Vagina (tissue), 2 donors: ENCODE measurements around the gene CTNNBL1. TPM values are rescaled to one million over a fixed set of nuclear protein-coding genes. Genes with fewer than 3 reads are reported as not detected.

Experiments used
- DNase-seq, 2 donors: peaks; one replicate each; pipeline ENCODE4 v3.0.0-alpha.2; 2017; ENCODE audit errors: extremely low spot score in 2 of 2
- H3K27ac ChIP-seq: fragments of 200-600 bp; sonication (generic); one replicate; pipeline ENCODE4 v1.5.1; 2019
- H3K27me3 ChIP-seq: fragments of 200-600 bp; sonication (generic); one replicate; pipeline ENCODE4 v1.5.1; 2019
- H3K36me3 ChIP-seq, 2 donors: fragments of 200-600 bp; sonication (generic); one replicate each; pipeline ENCODE4 v1.5.1; 2017 to 2019
- H3K4me1 ChIP-seq: fragments of 200-600 bp; sonication (generic); one replicate; pipeline ENCODE4 v1.5.1; 2019
- H3K4me3 ChIP-seq, 2 donors: fragments of 200-600 bp; sonication (generic); 1 replicate in 1 of 2; 2 replicates in 1 of 2; pipeline ENCODE4 v1.5.1; 2016 to 2019
- H3K9me3 ChIP-seq: fragments of 200-600 bp; sonication (generic); one replicate; pipeline ENCODE4 v1.5.1; 2019
- POLR2A ChIP-seq, 2 donors: fragments of 450-650 bp; IDR thresholded peaks; one replicate each; pipeline ENCODE4 v1.6.1; 2017; ENCODE audit warnings: antibody characterized with exemption in 2 of 2, mild to moderate bottlenecking in 2 of 2, moderate library complexity in 2 of 2
- POLR2AphosphoS5 ChIP-seq, 2 donors: sonication (generic); formaldehyde crosslinking; IDR thresholded peaks; one replicate each; pipeline ENCODE4 v1.9.0; 2017; ENCODE audit warnings: antibody characterized with exemption in 2 of 2, mild to moderate bottlenecking in 2 of 2, low read depth in 1 of 2; ENCODE audit not compliant: insufficient read depth in 1 of 2
- intact Hi-C: fragments of 100-400 bp; cut with DNase I; formaldehyde crosslinking; loops from one replicate; pipeline ENCODE4 v1.15.1; 2023
- total RNA-seq: library from RNA; depleted of rRNA; stranded (reverse); fragments of >200 nt; gene quantifications from one replicate; pipeline ENCODE4 v1.2.3, GENCODE V29; 2016
- TF ChIP-seq, protein P1 (sequence below), 3 experiments: fragments of 450-650 bp in 2 of 3; fragments of 200-600 bp in 1 of 3; sonication (generic) in 1 of 3; IDR thresholded peaks; one replicate each; pipeline ENCODE4 v1.5.1; 2017 to 2019; ENCODE audit warnings: antibody characterized with exemption in 3 of 3, mild to moderate bottlenecking in 2 of 3, moderate library complexity in 2 of 3

The CTNNBL1 gene
- total RNA-seq, 1 donor from 2014 or later, result 40.3 TPM

DNA sequence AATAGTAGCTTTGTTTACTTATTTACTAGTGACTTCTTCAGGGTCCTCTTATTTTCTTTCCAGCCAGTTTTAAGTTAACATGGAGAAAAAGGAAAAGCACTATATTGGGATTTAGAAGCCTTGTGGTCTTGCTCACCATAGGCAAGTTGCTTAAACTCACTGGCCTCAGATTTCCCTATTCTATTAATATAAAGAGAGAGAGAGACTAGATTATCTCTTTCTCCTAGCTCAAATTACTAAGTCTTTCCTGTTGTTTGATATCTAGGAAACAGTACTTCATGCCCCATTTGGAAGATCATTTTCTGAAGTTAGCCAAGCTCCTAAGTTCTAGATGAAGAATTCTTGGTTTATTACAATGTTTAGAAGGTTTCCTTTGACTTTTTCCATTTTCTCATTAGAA, 32.5 kb downstream of the CTNNBL1 start:
- H3K27me3 ChIP-seq, result no peaks in the 10 kb centered on the region
- no peak overlapping the region for H3K4me3 ChIP-seq
- no peaks in the 10 kb centered on the region for H3K9me3 ChIP-seq
- no peak overlapping the region for H3K27ac ChIP-seq
- DNase-seq, result no peak
- intact Hi-C loops, result no loop called here
- H3K4me1 ChIP-seq, result peaks cover 9% of the 10 kb centered on the region
- no peaks in the 10 kb centered on the region for H3K36me3 ChIP-seq
- TF ChIP-seq POLR2A (IDR thresholded peaks at IDR 0.05) (no peak), POLR2AphosphoS5 (IDR thresholded peaks at IDR 0.05; ENCODE audit: insufficient read depth in 1 of 2, low read depth in 1 of 2) (no peak)
- TF ChIP-seq, protein P1, sequence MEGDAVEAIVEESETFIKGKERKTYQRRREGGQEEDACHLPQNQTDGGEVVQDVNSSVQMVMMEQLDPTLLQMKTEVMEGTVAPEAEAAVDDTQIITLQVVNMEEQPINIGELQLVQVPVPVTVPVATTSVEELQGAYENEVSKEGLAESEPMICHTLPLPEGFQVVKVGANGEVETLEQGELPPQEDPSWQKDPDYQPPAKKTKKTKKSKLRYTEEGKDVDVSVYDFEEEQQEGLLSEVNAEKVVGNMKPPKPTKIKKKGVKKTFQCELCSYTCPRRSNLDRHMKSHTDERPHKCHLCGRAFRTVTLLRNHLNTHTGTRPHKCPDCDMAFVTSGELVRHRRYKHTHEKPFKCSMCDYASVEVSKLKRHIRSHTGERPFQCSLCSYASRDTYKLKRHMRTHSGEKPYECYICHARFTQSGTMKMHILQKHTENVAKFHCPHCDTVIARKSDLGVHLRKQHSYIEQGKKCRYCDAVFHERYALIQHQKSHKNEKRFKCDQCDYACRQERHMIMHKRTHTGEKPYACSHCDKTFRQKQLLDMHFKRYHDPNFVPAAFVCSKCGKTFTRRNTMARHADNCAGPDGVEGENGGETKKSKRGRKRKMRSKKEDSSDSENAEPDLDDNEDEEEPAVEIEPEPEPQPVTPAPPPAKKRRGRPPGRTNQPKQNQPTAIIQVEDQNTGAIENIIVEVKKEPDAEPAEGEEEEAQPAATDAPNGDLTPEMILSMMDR (IDR thresholded peaks at IDR 0.05), result no peak

- H3K27ac ChIP-seq, result no peak overlapping the region
- intact Hi-C loops, result no loop called here
- H3K4me3 ChIP-seq, result no peak overlapping the region
- H3K36me3 ChIP-seq, result no peaks in the 10 kb centered on the region
- H3K4me1 ChIP-seq, result peaks cover 9% of the 10 kb centered on the region
- no peaks in the 10 kb centered on the region for H3K9me3 ChIP-seq
- TF ChIP-seq POLR2AphosphoS5 (IDR thresholded peaks at IDR 0.05; ENCODE audit: insufficient read depth in 1 of 2, low read depth in 1 of 2), result no peak
- no peak for TF ChIP-seq POLR2A (IDR thresholded peaks at IDR 0.05)
- TF ChIP-seq, protein P1 (IDR thresholded peaks at IDR 0.05), result no peak
- no peaks in the 10 kb centered on the region for H3K27me3 ChIP-seq
- no peak for DNase-seq
Observed at GRCh38 chr20:37726971-37727956, 33.4 kb downstream of the CTNNBL1 start.

DNA sequence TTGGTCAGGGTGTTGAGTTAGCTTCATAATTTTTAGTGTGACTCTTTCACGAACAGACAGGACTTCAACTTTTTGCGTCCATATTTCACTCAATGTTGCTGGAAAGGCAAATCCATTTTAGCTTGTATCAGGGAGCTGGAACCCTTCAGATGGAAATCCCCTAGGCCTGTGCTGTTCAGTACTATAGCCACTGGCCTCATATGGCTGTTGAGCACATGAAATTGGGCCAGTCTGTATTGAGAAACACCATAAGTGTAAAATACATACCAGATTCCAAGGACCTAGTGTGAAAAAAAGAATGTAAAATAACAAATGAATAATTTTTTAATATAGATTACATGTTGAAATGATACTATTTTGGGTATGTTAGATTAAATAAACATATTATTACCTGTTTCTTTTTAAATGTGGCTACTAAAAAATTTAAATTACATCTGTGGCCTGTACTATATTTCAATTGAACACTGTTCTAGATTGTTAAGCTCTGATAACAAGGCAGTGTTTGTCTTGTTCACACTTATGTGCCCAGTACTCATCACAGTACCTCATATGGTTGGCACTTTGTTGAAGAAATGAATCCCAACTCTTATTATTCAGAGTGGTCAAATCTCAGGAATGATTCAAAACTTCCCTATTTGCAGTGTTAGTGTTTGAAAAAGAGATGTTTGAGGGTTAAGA, 34.3 kb downstream of the CTNNBL1 start:
- H3K27me3 ChIP-seq, result no peaks in the 10 kb centered on the region
- H3K27ac ChIP-seq, result no peak overlapping the region
- H3K4me1 ChIP-seq, result peaks cover 9% of the 10 kb centered on the region
- DNase-seq, result no peak
- no peak for TF ChIP-seq POLR2A (IDR thresholded peaks at IDR 0.05)
- TF ChIP-seq POLR2AphosphoS5 (IDR thresholded peaks at IDR 0.05; ENCODE audit: insufficient read depth in 1 of 2, low read depth in 1 of 2), result no peak
- TF ChIP-seq, protein P1 (IDR thresholded peaks at IDR 0.05), result no peak
- H3K4me3 ChIP-seq, result no peak overlapping the region
- no peaks in the 10 kb centered on the region for H3K9me3 ChIP-seq
- intact Hi-C loops, result no loop called here
- no peaks in the 10 kb centered on the region for H3K36me3 ChIP-seq

- TF ChIP-seq POLR2A (IDR thresholded peaks at IDR 0.05), result no peak
- no peak for TF ChIP-seq POLR2AphosphoS5 (IDR thresholded peaks at IDR 0.05; ENCODE audit: insufficient read depth in 1 of 2, low read depth in 1 of 2)
- TF ChIP-seq, protein P1 (IDR thresholded peaks at IDR 0.05), result no peak
- H3K4me3 ChIP-seq, result no peak overlapping the region
- H3K27me3 ChIP-seq, result no peaks in the 10 kb centered on the region
- no peaks in the 10 kb centered on the region for H3K9me3 ChIP-seq
- no peak for DNase-seq
- no peak overlapping the region for H3K27ac ChIP-seq
- H3K4me1 ChIP-seq, result peaks cover 9% of the 10 kb centered on the region
- intact Hi-C loops, result no loop called here
- H3K36me3 ChIP-seq, result no peaks in the 10 kb centered on the region
Observed at GRCh38 chr20:37728635-37728983, 34.8 kb downstream of the CTNNBL1 start.
